ENCODE measurements around the gene OR2T8.

Gene OR2T8

GRCh38 chr1:247966532-247967204 lies 46.6 kb downstream of the OR2T8 start:
- in situ Hi-C loops (cut with MboI; ENCODE audit: low pct_unique_long_range_greater_than_20kb, low sequenced_read_pairs, unreplicated experiment) = no loop called here
- TF ChIP-seq CTCF (IDR thresholded peaks at IDR 0.05; ENCODE audit: extremely low read depth, insufficient read depth, missing control alignments) = no peak
- peak; percentile 4 for DNase-seq (ENCODE audit: low spot score)
